HG03558 (cell line): ENCODE data around the gene SMTNL1.

Experiments used
- ATAC-seq: cut with Tn5 transposase; IDR thresholded peaks from one replicate; pipeline ENCODE4 v1.9.1; 2021; ENCODE audit warnings: moderate number of reproducible peaks; ENCODE audit not compliant: unreplicated experiment; ENCODE audit errors: extremely low read depth

The SMTNL1 gene

GRCh38 chr11:57585301-57585700 lies 47.9 kb downstream of the SMTNL1 start:
- ATAC-seq: no peak

- ATAC-seq: no peak
Measured at GRCh38 chr11:57586711-57587245, 49.4 kb downstream of the SMTNL1 start.

GRCh38 chr11:57588046-57588710 lies 50.8 kb downstream of the SMTNL1 start:
- no peak for ATAC-seq

- no peak for ATAC-seq
Measured at GRCh38 chr11:57596266-57596885, 59.0 kb downstream of the SMTNL1 start.

- ATAC-seq: no peak
Measured at GRCh38 chr11:57597461-57597915, 60.1 kb downstream of the SMTNL1 start, which contains the start of gene SERPING1. SERPING1 (plus strand) TSS chr11:57597685; CDS start chr11:57598271, 586 bp downstream.

GRCh38 chr11:57597916-57598830 lies 60.8 kb downstream of the SMTNL1 start:
- ATAC-seq: no peak

GRCh38 chr11:57598831-57599155 lies 61.4 kb downstream of the SMTNL1 start:
- no peak for ATAC-seq

- no peak for ATAC-seq
Measured at GRCh38 chr11:57599381-57599780, 62.0 kb downstream of the SMTNL1 start.
